HG02885 (cell line): ENCODE measurements around the gene TNPO3.
"Not testable (repeated sequence)": the region's sequence is repeated elsewhere in the genome, so short reads cannot be mapped to it uniquely, and the experiment has no call there.

Experiments used
- ATAC-seq: cut with Tn5 transposase; IDR thresholded peaks from one replicate; pipeline ENCODE4 v1.9.1; 2021; ENCODE audit warnings: mild to moderate bottlenecking; ENCODE audit not compliant: unreplicated experiment, poor library complexity

Gene TNPO3

DNA sequence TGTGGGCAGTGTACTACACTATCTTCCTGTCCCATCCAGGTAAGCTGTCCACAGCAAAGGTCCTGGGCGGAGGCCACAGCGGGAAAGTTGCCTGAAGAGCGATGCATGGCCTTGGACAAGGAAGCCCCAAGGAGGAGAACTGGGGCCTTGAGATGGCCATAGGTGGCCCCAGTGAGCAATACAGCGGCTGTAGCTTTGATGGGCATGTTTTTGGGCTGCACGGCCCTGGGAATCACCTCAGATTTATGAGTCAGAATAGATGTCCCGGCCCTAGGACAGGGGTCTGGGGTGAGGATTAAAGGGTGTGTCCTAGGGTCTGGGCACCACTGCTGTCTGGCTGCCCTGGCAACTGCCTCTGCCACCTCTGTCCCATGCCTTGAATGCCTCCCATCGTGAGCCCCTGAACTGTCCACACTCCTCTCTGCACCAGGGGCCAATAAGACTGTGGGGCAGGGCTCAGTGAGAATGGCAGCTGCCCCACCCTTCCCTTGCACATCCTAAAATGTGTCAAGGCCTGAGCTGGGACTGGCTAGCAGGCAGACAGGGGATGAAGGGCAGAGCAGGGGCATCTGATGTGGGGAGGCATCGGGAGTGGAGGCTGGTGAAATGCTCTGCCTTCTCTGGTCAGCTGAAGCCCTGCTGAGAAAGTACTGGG is 126.6 kb downstream of the TNPO3 start:
- no peak for ATAC-seq

DNA sequence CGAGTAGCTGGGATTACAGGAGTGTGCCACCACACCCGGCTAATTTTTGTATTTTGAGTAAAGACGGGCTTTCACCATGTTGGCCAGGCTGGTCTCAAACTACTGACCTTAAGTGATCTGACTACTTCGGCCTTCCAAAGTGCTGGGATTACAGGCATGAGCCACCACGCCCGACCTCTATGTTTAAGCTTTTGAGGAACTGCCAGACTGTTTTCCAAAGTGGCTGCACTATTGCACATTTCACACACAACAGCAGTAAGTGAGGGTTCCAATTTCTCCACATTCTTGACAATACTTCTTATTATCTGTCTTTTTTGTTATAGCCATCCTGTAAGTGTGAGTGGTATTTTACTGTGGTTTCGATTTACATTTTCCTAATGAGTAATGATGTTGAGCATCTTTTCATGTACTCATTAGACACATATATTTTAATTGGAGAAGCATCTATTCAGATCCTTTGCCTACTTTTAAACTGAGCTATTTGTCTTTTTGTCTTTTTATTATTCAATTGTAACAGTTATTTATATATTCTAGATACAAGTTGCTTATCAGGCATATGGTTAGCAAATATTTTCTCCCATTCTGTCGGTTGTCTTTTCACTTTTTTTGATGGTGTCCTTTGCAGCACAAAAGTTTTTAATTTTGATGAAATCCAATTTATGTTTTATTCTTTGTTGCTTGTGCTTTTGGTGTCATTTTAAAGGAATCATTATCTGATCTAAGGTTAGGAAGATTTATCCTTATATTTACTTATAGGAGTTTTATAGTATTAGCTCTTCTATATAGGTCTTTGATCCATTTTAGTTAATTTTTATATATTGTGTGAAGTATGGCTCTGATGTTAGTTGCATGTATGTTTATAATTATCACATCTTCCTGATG is 130.0 kb downstream of the TNPO3 start:
- no peak for ATAC-seq

DNA sequence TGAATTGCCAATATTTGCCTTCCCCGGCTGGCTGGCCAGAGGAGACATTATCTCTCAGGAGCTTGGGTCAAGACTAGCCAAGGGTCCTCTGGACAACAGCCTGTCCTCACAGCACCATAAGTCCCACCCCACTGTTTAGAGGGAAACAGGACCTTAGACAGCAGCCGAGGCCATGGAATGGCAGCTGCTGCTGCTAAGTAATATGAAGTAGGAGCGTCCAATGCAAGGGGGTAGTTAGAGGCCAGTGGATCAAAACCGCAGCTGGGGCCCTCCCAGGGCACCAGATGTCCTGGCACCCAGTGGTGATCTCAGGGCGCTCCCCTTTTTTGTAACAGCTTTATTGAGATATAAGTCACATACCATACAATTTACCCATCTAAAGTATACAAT is 131.5 kb downstream of the TNPO3 start:
- ATAC-seq = no peak

DNA sequence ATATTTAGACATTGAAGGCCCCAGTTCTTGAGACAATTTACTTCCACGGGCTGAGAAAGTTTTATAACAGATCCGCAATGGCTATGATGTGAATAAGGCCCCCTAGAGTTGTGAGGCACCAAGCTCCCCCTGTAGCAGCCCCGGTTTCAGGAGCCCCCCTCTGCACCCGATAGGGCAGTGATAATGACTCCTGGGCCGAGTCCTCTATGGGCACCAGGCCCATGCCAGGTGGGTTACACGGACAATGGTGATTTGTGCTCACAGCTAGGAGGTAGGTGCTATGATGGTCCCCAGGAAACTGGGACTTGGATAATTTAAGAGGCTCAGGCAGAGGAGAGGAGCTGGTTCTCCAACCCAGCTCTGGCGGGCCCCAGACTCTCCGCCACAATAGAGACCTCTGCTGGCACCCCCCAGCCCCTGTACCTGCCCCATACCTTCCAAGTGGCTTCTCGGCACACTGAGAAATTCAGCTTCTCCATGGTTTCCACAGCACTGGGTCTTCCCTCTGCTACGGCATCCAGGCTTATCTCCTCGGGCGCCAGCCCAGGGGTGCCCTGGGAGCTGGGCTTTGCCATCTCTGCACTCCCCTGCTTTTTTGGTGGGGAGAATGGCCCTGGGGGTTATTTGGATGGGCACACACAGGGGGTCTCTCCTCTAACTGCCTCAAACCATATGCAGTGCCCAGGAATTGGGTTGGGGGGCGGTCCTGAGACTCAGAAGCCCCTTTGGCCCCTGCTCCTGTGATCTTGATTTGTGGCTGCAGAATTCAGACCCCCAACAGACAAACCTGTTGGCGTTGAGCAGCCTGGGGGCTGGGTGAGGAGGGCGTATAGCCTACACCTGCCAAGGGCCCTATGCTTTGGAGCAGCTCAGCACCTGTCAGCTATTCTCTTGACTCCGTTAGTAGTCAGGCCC is 132.2 kb downstream of the TNPO3 start:
- ATAC-seq = no peak

DNA sequence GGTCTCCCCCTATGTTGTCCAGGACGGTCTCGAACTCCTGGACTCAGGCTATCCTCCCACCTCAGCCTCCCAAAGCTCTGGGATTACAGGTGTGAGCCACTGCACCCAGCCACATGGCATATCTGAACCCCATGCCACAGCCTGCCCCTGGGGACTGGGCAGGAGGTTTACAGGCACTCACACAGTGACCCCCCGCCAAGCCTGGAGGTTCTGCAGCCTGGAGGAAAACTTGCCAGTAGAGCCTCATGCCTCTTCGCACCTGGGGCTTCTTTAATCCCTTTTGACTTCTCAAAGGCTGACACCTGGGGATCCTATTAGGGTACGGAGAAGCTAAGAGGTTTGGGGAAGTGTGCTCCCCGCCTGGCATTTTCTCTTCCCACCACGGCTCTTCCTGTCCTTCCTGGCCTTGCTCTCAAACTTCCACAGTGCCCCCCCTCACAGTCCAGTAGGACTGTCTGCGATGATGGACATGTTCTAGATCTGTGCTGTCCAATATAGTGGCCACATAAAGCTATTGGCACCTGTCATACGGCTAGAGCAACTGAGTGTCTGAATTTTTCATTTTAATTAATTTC is 133.0 kb downstream of the TNPO3 start:
- no peak for ATAC-seq

DNA sequence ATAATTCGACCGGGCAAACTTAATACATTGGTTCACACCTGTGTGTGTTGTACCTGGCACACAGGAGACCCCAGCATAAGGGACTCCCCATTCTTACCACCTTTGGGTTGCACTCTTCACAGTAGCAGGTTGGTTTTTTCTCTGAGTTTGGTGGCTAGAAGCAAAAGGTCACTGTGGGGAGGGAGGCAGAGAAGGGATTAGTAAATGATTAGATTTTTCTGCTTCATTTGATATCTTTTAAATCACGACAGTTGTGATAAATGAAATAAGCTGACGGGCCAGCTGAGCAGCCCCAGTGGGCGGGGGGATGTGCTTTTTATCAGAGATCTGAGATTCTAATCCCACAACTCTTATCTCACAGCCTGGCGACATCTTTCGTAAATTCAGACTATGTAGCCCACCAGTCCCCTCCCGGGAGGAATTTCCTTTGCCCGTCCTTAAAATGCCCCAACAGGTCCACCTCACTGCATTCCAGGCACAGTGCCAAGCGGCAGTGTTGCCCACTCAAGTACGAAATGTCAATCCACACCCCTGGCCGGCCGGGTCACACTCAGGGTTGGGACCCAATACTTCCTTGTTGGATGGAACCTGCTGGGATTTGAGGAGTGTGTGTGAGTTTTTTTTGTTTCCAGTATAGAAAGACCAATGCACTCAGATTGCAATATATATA is 133.9 kb downstream of the TNPO3 start:
- no peak for ATAC-seq

DNA sequence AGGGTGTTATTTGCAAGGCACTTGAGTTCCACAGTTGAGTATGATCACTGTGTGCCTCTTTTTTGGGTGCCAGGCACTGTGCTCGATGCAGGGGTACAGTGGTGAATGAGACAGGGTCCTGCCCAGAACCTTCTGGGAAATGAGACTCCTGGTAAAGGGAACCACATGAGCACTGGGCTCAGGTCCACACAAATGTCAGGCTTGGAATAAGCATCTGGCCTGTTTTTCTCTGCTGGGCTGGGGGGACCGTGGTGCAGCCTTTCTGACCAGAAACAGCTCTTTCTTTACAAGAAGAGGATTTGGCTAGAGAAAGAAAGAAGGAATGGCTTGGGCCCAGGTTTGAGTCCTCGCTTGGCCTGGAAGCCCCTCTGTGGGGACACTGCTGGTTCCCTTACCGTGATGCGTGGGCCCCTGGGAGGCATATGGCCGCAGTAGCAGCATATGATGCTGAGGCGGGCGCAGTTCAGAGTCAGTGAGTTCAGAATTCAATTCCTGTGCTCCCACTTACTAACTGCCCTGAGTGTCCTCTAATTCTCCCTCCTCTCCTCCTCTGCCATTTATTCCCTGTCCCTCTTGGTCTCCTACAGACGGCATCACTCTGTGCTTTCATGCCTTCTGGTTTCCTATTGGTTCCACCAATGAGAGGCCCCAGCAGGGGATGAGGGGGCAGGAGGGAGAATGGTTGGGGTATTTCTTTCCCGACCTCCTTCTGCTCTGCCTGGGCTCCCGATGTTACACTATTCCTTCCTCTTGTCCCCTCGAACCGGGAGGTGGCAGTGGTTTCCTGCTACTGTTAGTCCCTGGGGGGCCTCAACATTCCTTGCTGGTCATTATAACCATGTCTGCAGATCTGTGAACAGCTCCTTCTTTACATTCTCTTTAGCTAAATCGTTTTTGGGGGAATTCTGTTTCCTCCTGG is 134.8 kb downstream of the TNPO3 start:
- ATAC-seq = no peak

DNA sequence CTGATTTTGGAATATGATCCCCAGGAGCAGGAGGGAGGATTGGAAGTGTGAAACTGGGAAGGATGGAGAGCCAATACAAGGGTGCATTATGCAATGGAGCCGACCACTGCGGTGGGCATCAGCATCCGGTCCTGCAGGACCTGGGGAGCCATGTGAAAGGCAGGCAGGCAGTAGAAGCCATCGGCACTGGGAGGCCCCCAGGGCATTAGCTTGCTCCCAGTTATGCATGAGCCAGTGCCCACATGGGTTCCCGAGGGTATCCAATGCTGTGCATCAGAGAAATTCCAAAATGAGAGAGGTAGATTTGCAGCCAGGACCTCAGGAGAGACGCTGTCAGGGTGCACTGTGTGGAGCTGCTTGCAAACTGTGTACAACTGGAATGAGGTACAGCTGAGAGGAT is 135.7 kb downstream of the TNPO3 start:
- no peak for ATAC-seq

DNA sequence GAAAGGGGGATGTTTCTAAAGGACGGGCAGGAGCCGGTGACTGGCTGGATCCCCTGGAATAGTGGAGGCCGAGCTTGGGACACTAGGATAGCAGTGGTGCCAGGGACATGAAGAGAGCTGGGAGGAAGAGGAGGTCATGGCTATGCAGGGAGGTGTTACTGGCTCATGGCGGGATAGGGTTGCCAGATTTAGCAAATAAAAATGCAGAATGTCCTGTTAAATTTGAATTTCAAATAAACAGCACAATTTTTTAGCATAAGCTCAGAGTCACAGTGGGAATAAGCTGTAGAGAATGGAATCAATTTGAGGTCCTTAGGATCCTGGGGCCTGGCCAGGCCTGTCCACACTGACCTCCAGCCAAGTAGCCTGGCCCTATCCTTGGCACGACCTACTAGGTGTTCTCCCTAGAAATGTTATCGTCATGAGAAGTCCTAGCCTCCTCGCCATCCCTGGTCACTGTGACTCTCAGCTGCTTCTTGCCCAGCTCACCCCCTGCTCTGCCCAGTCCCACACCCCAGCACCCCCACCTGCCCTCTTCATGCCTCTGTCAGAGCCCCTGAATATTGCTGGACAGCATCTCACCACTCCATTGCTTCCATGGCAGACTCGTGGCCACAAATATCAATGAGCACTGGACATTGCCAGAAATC is 136.8 kb downstream of the TNPO3 start:
- ATAC-seq = no peak

DNA sequence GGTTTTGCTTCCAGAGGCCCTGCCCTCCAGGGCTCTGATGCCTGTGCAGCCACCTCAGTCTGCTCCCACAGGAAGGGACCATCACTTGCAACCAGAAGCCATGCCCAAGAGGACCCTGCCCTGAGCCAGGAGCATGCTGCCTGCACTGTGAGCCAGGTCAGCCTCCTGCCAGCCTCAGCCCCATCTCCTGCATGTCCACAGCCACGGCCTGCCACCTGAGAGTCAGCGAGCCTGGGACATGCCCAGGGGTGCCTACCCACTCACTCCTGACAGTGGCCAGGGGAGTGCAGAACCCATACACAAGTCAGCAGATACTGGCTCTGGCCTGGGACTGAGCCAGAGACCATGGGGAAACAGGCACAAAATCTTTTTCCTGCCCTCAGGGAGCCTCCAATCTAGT is 137.8 kb downstream of the TNPO3 start:
- no peak for ATAC-seq

DNA sequence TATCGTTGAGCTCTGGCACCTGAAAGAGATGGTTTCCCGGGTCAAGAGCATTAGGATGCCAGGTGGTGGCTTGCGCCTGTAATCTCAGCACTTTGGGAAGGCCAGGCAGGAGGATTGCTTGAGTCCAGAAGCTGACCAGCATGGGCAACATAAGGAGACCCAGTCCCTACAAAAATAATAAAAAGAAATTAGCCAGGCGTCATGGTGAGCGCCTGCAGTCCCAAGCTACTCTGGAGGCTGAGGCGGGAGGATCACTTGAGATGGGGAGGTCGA is 138.3 kb downstream of the TNPO3 start:
- ATAC-seq = no peak

DNA sequence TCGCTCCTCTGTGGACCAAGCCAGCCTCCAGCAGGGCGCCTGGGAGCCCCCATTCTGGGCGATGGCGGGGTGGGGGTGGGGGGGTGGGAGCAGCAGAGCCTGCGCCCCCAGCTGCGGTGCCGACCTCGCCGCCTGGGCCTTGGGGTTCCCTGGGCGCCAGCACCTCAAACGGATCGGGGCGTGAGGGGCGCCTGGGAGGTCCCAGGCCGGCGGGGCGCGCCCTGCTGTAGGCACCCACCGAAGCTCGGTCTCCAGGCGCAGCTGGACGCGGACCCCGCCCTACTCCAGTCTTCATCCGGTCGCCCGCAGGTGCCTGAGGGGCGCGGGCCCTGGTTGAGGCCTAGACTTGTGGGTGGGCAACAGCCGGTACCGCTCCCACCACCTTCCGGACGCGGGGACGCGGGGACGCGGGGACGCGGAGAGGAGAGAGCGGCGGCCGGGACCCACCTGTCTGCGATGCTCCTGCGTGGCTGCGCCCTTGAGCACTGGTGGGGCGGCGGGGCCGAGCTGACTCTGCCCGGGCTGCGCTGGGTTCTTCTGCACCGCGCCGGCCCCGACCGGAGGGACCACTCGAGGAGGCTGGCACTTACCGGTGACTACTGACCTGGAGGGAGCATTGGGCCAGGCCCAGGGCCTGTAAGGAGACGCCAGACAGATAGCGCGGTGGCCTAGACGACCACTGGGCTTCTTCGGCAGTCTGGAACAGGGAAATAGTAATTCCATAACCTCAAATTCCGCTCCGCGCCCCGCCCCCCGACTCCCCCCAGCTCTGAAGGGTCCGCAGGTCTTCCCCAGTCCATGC is 138.9 kb downstream of the TNPO3 start:
- ATAC-seq = no peak

DNA sequence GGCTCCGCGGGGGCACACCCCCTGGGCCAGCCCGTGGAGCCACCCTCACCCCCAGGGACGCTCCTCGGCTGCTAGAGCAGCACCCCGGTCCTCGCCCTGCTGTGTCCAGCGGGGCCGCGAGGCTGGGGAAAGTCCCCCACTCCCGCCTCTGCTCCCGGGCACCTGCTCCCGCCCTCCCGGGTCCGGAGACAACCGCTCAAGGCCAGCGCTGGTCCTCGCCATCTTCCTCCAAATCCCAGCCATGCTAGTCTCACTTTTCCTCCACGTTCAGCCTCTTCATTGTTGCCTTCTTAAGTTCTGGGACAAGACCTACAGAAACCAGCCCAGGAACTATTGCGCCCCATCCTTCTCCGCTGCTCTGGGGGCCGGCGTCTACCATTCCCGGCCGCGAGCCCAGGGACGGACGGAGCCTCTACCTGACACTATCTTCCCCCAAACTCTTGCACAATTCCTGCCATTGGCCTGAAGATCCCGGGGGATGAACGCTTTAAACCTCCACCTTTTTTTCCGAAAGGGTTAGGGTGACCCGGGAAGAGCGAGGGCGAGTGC is 139.6 kb downstream of the TNPO3 start:
- ATAC-seq = no peak

DNA sequence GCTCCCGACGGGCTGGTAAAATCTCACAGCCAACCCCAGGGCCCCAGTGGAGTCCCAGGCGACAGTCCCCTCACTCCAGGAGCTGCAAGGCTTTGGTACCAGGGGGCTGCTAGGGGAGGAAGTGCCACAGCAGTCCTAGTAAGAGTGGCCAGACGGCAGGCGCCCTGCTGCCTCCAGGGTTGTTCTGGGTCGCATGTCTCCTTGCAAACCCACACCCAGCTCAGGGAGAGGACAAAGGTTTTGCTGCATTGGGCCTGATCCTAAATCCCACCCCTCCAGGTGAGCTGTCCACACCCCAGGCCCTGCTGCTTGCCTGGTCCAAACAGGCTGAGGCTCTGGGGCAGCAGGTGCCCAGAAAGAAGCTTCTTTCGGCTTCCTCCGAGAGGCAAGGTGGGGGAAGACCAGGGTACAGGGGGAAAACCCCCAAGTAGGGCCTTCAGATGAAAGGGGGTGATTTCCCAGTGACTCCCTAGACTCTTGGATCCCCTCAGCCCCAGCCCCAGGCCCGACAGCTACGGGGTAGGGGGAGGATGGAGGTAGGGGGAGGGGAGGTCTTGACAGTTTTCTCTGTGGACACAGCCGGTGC is 140.3 kb downstream of the TNPO3 start:
- peak; percentile 48 for ATAC-seq

DNA sequence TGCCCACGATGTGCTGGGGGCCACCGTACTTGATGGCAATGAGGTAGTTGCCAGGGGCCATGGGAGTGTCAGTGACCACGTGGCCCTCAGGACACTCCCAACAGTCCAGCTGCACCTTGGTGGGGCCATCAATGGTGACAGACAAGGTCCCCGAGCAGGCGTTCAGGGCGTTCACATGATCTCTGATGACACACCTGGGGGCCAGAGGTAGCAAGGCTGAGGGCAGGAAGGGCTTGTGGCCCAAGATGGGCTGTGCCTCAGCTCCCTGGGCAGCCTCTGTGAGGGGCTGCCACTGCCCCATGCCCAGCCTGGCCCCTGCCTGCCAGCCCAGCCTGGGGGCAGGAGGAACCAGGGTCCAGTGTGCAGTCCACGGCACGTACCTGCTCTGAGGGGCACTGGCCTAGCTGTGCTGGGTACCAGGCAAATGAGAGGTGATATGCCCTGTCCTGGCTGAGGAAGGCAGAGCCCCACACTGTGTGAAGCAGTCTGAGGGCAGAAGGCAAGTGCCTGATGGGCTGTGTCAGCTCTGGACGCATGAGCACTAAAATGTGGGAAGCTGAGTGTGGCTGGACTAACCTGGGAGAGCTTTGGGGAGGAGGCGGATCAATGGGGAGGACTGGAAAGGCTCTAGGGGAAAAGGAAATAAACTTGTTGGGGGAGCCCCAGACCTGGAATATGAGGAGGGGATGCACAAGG is 140.9 kb downstream of the TNPO3 start:
- no peak for ATAC-seq

DNA sequence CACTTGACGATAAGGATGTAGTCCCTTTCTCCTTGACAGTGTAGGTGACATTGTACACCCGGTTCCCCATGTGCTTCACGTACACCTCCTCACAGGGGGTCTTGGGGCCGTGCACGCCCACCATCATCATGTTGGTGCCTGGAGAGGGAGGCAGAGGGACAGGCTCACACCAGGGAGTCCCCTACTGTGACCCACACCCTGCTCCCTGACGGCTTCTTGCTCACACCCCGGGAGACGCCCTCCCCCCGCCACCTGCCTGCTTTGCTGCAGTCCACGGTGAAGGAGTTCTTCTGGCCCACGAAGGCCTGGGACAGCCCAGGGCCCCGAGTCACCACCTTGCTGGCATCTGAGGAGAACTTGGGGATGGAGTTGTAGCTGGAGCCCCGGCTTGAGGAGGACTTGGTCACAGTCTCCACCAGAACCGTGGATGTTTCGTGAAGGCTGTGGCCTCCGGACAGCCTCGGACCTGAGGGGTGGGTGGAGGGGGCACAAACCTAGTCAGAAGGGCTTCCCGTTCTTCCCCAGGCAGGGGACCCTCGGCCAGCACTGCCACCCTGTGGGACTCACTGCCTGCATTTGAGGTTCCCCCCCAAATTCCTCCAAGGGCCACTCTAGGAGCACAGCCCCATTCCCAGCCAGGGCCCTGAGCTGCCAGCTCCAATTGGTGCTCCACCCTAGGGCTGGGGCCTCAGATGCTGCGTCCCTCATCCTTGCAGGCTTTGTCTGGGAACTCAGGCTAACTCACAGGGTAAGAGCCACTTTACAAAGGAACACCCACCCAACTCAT is 142.0 kb downstream of the TNPO3 start:
- ATAC-seq = not testable (repeated sequence)
